ENCODE measurements around the gene SP110. TPM values are rescaled to one million over a fixed set of nuclear protein-coding genes. Genes with fewer than 3 reads are reported as not detected.

Gene SP110
- total and polyA plus RNA-seq, 2 of the 4 experiments (the other 2 are of a cell fraction): 9.3 to 10.2 TPM

- Histone ChIP-seq H2BK120ac (ENCODE audit: low read depth, low read length) (no peak overlapping the region; the same call in 1 of the 2 replicates), H3K36me3 (ENCODE audit: control insufficient read depth, insufficient read depth, low read length) (no peaks in the 10 kb centered on the region), H3K4me3 (ENCODE audit: insufficient read depth, low read depth, low read length) (no peak overlapping the region), H2AK5ac (ENCODE audit: low read depth, low read length) (no peak overlapping the region), H3K27ac (ENCODE audit: insufficient read depth, low read length) (no peak overlapping the region), H3K14ac (replicated peaks; ENCODE audit: low read depth, low read length) (no peak overlapping the region), H4K91ac (ENCODE audit: insufficient read depth, low read depth, low read length) (peak overlapping the region; percentile 28; the same call in 1 of the 2 replicates), H3K9me3 (ENCODE audit: control insufficient read depth, insufficient read depth, low read length) (no peaks in the 10 kb centered on the region), H3K18ac (ENCODE audit: low read depth, low read length) (no peak overlapping the region), H3K9me1 (ENCODE audit: insufficient read depth, low read length) (no peaks in the 10 kb centered on the region), H2AK9ac (replicated peaks; ENCODE audit: low read depth, low read length, poor library complexity) (peak overlapping the region; percentile 71), H3K56ac (ENCODE audit: extremely low read depth, insufficient read depth, low read length) (no peak overlapping the region), H3K79me1 (ENCODE audit: low read depth in 1 of 2, low read length in 2 of 2) (no peaks in the 10 kb centered on the region), H3K27me3 (ENCODE audit: control insufficient read depth, insufficient read depth, low read length) (no peaks in the 10 kb centered on the region), H2BK15ac (ENCODE audit: low read depth, low read length) (no peak overlapping the region), H2BK20ac (ENCODE audit: low read depth, low read length) (no peak overlapping the region), H3K4ac (ENCODE audit: low read depth, low read length) (no peak overlapping the region), H2AFZ (replicated peaks; ENCODE audit: low read length, poor library complexity) (peak overlapping the region; percentile 76), H4K5ac (ENCODE audit: low read depth, low read length) (no peak overlapping the region), H3K23ac (ENCODE audit: low read depth, low read length) (no peak overlapping the region), H3K9ac (ENCODE audit: low read depth, low read length) (no peak overlapping the region), H2BK5ac (ENCODE audit: low read depth, low read length, poor library complexity, severe bottlenecking) (no peak overlapping the region), H3K4me2 (ENCODE audit: low read depth, low read length) (no peak overlapping the region), H3K4me1 (ENCODE audit: control insufficient read depth, insufficient read depth, low read length) (no peaks in the 10 kb centered on the region), H4K8ac (ENCODE audit: low read depth in 2 of 2, low read length in 2 of 2) (no peak overlapping the region), H4K20me1 (ENCODE audit: insufficient read depth, low read length) (no peaks in the 10 kb centered on the region)
- ATAC-seq (ENCODE audit: low read depth) (peak; percentile 80), DNase-seq (peak; percentile 47)
- intact Hi-C loops (cut with micrococcal nuclease) (loop anchor here (1.0 to 10.0 kb wide), 5 partner anchors 93 to 451 kb away; partner anchors contain the start of genes FBXO36 and TRIP12), in situ Hi-C loops (cut with MboI; ENCODE audit: low sequenced_read_pairs) (loop anchor here (5.0 to 25.0 kb wide), 2 partner anchors 153 to 348 kb away; no protein-coding TSS in a partner anchor), dilution Hi-C loops (cut with HindIII; ENCODE audit: low sequenced_read_pairs, unreplicated experiment) (no loop called here)
- no TSS peak for BruUV-seq (replicated peaks)
- peak; percentile 77 for TF ChIP-seq RAD21 (IDR thresholded peaks at IDR 0.05; ENCODE audit: low read length)
- no peak for TF ChIP-seq RFX5 (IDR thresholded peaks at IDR 0.05; ENCODE audit: low read depth, low read length)
- TF ChIP-seq CTCF (conservative IDR thresholded peaks at IDR 0.05; ENCODE audit: low read depth, low read length): peak; percentile 83
- TF ChIP-seq MAFK (IDR thresholded peaks at IDR 0.05; ENCODE audit: low read depth, low read length): no peak
- peak; percentile 84 for TF ChIP-seq SMC3 (IDR thresholded peaks at IDR 0.05; ENCODE audit: low read depth, low read length)
- no CpG with 5 or more reads among the region's 11 CpGs for WGBS, 2 experiments (ENCODE audit: extremely low coverage in 2 of 2, insufficient read length in 1 of 2)
- ChIA-PET CTCF (interaction anchor here (0.5 to 1.6 kb wide), 25 partner anchors 9 to 528 kb away, joined by 3 to 19 read pairs (median 4); no protein-coding TSS in a partner anchor), POLR2A (ENCODE audit: unreplicated experiment) (no interaction called here)
Measured at GRCh38 chr2:230160112-230160660, 59.6 kb downstream of the SP110 start.
